ENCODE data around the gene MKKS.

- TF ChIP-seq CTCF (conservative IDR thresholded peaks at IDR 0.05 in 1 of 2, IDR thresholded peaks at IDR 0.05 in 1 of 2; ENCODE audit: extremely low read depth in 1 of 2, insufficient read depth in 1 of 2, low read depth in 1 of 2, low read length in 2 of 2) (no peak), EZH2 (IDR thresholded peaks at IDR 0.05; ENCODE audit: borderline replicate concordance, low read length) (no peak)
These were observed 66.4 kb downstream of the MKKS start for GRCh38 chr20:10367693-10367942.
